PC-3 (cell line): ENCODE measurements around the gene SLC25A30. TPM values are rescaled to one million over a fixed set of nuclear protein-coding genes. Genes with fewer than 3 reads are reported as not detected.

ENCODE experiments used
- ATAC-seq: fragments of 200-7000 bp; cut with Tn5 transposase; 2 replicates; pipeline ENCODE4 v1.9.1; 2020; ENCODE audit warnings: mild to moderate bottlenecking, moderate library complexity
- BruUV-seq: library from RNA; stranded (reverse); fragments of 400-500 nt; replicated peaks from 2 replicates; lab custom pipeline; 2021; lab: Mats Ljungman, UMichigan
- CTCF ChIA-PET: fragments of 300-600 bp; sonication (Branson Sonifier 250); formaldehyde crosslinking; loops from one replicate; lab custom pipeline; 2022; ENCODE audit warnings: antibody characterized with exemption; lab: Charles Lee
- POLR2A ChIA-PET: fragments of 300-600 bp; sonication (Branson Sonifier 250); formaldehyde crosslinking; loops from one replicate; lab custom pipeline; 2022; ENCODE audit warnings: antibody characterized with exemption; ENCODE audit not compliant: unreplicated experiment; lab: Charles Lee
- DNase-seq: peaks from one replicate; pipeline ENCODE4 v3.0.0-alpha.2; 2015
- H2AFZ ChIP-seq: fragments of 300-600 bp; sonication (generic); 2 replicates; pipeline ENCODE4 v1.6.0; 2016; ENCODE audit warnings: antibody characterized with exemption, low read length
- H3F3A ChIP-seq: fragments of 300-600 bp; sonication (generic); one replicate; pipeline ENCODE4 v1.6.0; 2017; ENCODE audit warnings: antibody characterized with exemption, low read length, control low read depth, mild to moderate bottlenecking; ENCODE audit not compliant: unreplicated experiment
- H3K27ac ChIP-seq: fragments of 300-600 bp; sonication (generic); 2 replicates; pipeline ENCODE4 v1.5.1; 2016; ENCODE audit warnings: mild to moderate bottlenecking, low read length
- H3K27me3 ChIP-seq: fragments of 300-600 bp; sonication (generic); 2 replicates; pipeline ENCODE4 v1.6.1; 2016; ENCODE audit warnings: low read length, mixed read lengths
- H3K36me3 ChIP-seq: fragments of 300-600 bp; sonication (generic); 2 replicates; pipeline ENCODE4 v1.6.1; 2016; ENCODE audit warnings: low read depth, mixed run types, low read length, mixed read lengths
- H3K4me1 ChIP-seq: fragments of 300-600 bp; sonication (generic); 2 replicates; pipeline ENCODE4 v1.5.1; 2016; ENCODE audit warnings: low read length; ENCODE audit not compliant: insufficient read depth
- H3K4me2 ChIP-seq: fragments of 300-600 bp; sonication (generic); 2 replicates; pipeline ENCODE4 v1.6.0; 2016; ENCODE audit warnings: low read length
- H3K4me3 ChIP-seq: fragments of 300-600 bp; sonication (generic); 2 replicates; pipeline ENCODE4 v1.5.1; 2016; ENCODE audit warnings: mild to moderate bottlenecking, low read length, mixed read lengths
- H3K79me2 ChIP-seq: fragments of 300-600 bp; sonication (generic); 2 replicates; pipeline ENCODE4 v1.6.1; 2017; ENCODE audit warnings: low read length, mixed read lengths
- H3K9ac ChIP-seq: fragments of 300-600 bp; sonication (generic); 2 replicates; pipeline ENCODE4 v1.6.0; 2016; ENCODE audit warnings: mild to moderate bottlenecking, low read length
- H3K9me2 ChIP-seq: fragments of 300-600 bp; sonication (generic); replicated peaks from 2 replicates; pipeline ENCODE4 v1.6.1; 2016; ENCODE audit warnings: mixed run types, low read length, mixed read lengths
- H3K9me3 ChIP-seq: fragments of 300-600 bp; sonication (generic); 2 replicates; pipeline ENCODE4 v1.6.1; 2016; ENCODE audit warnings: low read length, mixed read lengths
- H4K20me1 ChIP-seq: fragments of 300-600 bp; sonication (generic); 2 replicates; pipeline ENCODE4 v1.6.1; 2016; ENCODE audit warnings: low read length, mixed read lengths
- EZH2 ChIP-seq: fragments of 300-600 bp; sonication (generic); IDR thresholded peaks from one replicate; pipeline ENCODE4 v1.6.1; 2017; ENCODE audit warnings: antibody characterized with exemption, mild to moderate bottlenecking, low read length; ENCODE audit not compliant: unreplicated experiment
- EZH2phosphoT487 ChIP-seq: fragments of 300-600 bp; sonication (generic); IDR thresholded peaks from 2 replicates; pipeline ENCODE4 v1.6.1; 2018; ENCODE audit warnings: mild to moderate bottlenecking, antibody characterized with exemption, low read length, borderline replicate concordance
- intact Hi-C: fragments of 100-400 bp; cut with micrococcal nuclease; formaldehyde crosslinking; loops from 2 replicates; pipeline ENCODE4 v1.9.0; 2023
- total RNA-seq: library from RNA; depleted of rRNA; stranded (reverse); fragments of >200 nt; gene quantifications from 2 replicates; pipeline ENCODE4 v1.2.3, GENCODE V29; 2014
- TF ChIP-seq, protein P1 (sequence below): fragments of 300-600 bp; sonication (generic); conservative IDR thresholded peaks from 2 replicates; pipeline ENCODE4 v1.5.1; 2017; ENCODE audit warnings: antibody characterized with exemption, low read depth, mild to moderate bottlenecking, low read length

SLC25A30 gene
- total RNA-seq, 1 experiment from 2014 or later: 8.0 TPM

GRCh38 chr13:45448965-45449559, 30.9 kb upstream of the SLC25A30 start:
- Histone ChIP-seq H3K4me2 (no peak overlapping the region), H3K9ac (no peak overlapping the region), H3K27me3 (no peaks in the 10 kb centered on the region), H3K9me2 (no peaks in the 10 kb centered on the region), H3K27ac (no peak overlapping the region), H2AFZ (no peak overlapping the region), H3K79me2 (no peaks in the 10 kb centered on the region), H3K36me3 (no peaks in the 10 kb centered on the region), H3K9me3 (no peaks in the 10 kb centered on the region), H3K4me1 (no peaks in the 10 kb centered on the region), H3K4me3 (no peak overlapping the region), H4K20me1 (no peaks in the 10 kb centered on the region), H3F3A (no peaks in the 10 kb centered on the region)
- no peak for ATAC-seq
- POLR2A ChIA-PET: no interaction called here
- intact Hi-C loops: no loop called here
- BruUV-seq: no TSS peak
- CTCF ChIA-PET: interaction anchor here (0.6 kb wide), 1 partner anchor 37 kb away, joined by 3 read pairs; no protein-coding TSS in a partner anchor
- TF ChIP-seq EZH2phosphoT487: no peak
- TF ChIP-seq, protein P1, sequence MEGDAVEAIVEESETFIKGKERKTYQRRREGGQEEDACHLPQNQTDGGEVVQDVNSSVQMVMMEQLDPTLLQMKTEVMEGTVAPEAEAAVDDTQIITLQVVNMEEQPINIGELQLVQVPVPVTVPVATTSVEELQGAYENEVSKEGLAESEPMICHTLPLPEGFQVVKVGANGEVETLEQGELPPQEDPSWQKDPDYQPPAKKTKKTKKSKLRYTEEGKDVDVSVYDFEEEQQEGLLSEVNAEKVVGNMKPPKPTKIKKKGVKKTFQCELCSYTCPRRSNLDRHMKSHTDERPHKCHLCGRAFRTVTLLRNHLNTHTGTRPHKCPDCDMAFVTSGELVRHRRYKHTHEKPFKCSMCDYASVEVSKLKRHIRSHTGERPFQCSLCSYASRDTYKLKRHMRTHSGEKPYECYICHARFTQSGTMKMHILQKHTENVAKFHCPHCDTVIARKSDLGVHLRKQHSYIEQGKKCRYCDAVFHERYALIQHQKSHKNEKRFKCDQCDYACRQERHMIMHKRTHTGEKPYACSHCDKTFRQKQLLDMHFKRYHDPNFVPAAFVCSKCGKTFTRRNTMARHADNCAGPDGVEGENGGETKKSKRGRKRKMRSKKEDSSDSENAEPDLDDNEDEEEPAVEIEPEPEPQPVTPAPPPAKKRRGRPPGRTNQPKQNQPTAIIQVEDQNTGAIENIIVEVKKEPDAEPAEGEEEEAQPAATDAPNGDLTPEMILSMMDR: no peak
- no peak for TF ChIP-seq EZH2
- no peak for DNase-seq

DNA sequence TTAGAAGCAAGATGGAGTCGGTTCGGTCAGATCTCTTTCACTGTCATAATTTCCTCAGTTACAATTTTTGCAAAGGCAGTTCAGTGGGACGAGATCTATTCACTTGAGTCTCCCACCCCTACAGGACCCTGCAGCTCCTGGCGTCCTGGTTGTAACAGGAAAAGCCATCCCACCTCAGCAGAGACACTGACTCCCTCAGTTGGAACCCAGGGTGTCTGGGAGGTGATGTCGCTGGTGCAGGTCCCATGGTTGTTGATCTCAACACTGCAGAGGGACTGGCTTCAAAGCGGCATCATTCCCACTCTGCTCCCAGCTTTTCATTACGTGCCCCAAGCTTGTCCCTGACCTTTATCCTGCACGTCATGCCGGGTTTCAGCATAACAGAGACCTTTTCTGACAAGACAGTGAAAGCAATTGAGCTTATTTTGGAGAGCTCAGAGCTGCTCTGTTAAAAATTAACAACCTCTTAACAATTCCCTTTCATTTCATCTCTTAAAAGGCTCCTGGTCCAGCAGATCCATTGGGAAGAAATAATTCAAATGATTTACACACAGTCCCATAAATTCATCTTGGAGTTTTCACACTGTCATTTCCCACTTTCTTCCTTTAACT, 29.0 kb upstream of the SLC25A30 start:
- no peak overlapping the region for H3K4me3 ChIP-seq
- no peaks in the 10 kb centered on the region for H3K27me3 ChIP-seq
- H4K20me1 ChIP-seq: no peaks in the 10 kb centered on the region
- no peak overlapping the region for H3K4me2 ChIP-seq
- H3K36me3 ChIP-seq: no peaks in the 10 kb centered on the region
- H3K9me3 ChIP-seq: no peaks in the 10 kb centered on the region
- no peak for DNase-seq
- POLR2A ChIA-PET: interaction anchor here (0.6 kb wide), 1 partner anchor 30 kb away, joined by 3 read pairs; no protein-coding TSS in a partner anchor
- H3F3A ChIP-seq: no peaks in the 10 kb centered on the region
- H2AFZ ChIP-seq: no peak overlapping the region
- BruUV-seq: no TSS peak
- CTCF ChIA-PET: no interaction called here
- H3K9ac ChIP-seq: no peak overlapping the region
- H3K4me1 ChIP-seq: no peaks in the 10 kb centered on the region
- intact Hi-C loops: no loop called here
- ATAC-seq: no peak
- no peak overlapping the region for H3K27ac ChIP-seq
- TF ChIP-seq EZH2phosphoT487: no peak
- H3K9me2 ChIP-seq: no peaks in the 10 kb centered on the region
- no peaks in the 10 kb centered on the region for H3K79me2 ChIP-seq

- POLR2A ChIA-PET: no interaction called here
- CTCF ChIA-PET: no interaction called here
- no peaks in the 10 kb centered on the region for H3K9me2 ChIP-seq
Observed at GRCh38 chr13:45446181-45446580, 28.0 kb upstream of the SLC25A30 start.

More at GRCh38 chr13:45446181-45446580, 28.0 kb upstream of the SLC25A30 start:
- no peaks in the 10 kb centered on the region; the same call in 1 of the 2 replicates for H3K4me1 ChIP-seq
- no peak overlapping the region for H3K4me3 ChIP-seq
- ATAC-seq: no peak
- no peaks in the 10 kb centered on the region for H3K9me3 ChIP-seq
- H4K20me1 ChIP-seq: no peaks in the 10 kb centered on the region
- intact Hi-C loops: no loop called here
- H2AFZ ChIP-seq: no peak overlapping the region
- no peak for TF ChIP-seq EZH2phosphoT487
- TF ChIP-seq, protein P1: no peak
- no peak for TF ChIP-seq EZH2
- H3K27me3 ChIP-seq: no peaks in the 10 kb centered on the region
- BruUV-seq: no TSS peak
- H3K79me2 ChIP-seq: no peaks in the 10 kb centered on the region
- no peak overlapping the region for H3K9ac ChIP-seq
- DNase-seq: no peak
- no peak overlapping the region for H3K27ac ChIP-seq
- no peaks in the 10 kb centered on the region for H3F3A ChIP-seq
- no peaks in the 10 kb centered on the region for H3K36me3 ChIP-seq
- no peak overlapping the region for H3K4me2 ChIP-seq
